DOHH2 (cell line): Measurements from ENCODE around the gene ADAMTS3.

Source experiments
- H3F3A ChIP-seq: fragments of 200-600 bp; sonication (generic), shearing (Covaris generic); 2 replicates; pipeline ENCODE4 v1.6.0; 2016; ENCODE audit warnings: antibody characterized with exemption, mild to moderate bottlenecking; ENCODE audit not compliant: control insufficient read depth, insufficient read depth
- H3K27ac ChIP-seq: fragments of 200-600 bp; sonication (generic); 2 replicates; pipeline ENCODE4 v1.5.1; 2014; ENCODE audit warnings: low read depth, mild to moderate bottlenecking, low read length, moderate library complexity
- H3K27me3 ChIP-seq: fragments of 200-600 bp; sonication (generic); 2 replicates; pipeline ENCODE4 v1.6.1; 2014; ENCODE audit warnings: mild to moderate bottlenecking, low read length, mixed read lengths; ENCODE audit not compliant: control insufficient read depth
- H3K36me3 ChIP-seq: fragments of 200-600 bp; sonication (generic); 2 replicates; pipeline ENCODE4 v1.6.1; 2014; ENCODE audit warnings: mild to moderate bottlenecking, low read length, moderate library complexity, mixed read lengths; ENCODE audit not compliant: control insufficient read depth
- H3K4me1 ChIP-seq: fragments of 200-600 bp; sonication (generic); 2 replicates; pipeline ENCODE4 v1.6.1; 2014; ENCODE audit warnings: mild to moderate bottlenecking, low read length, mixed read lengths; ENCODE audit not compliant: control insufficient read depth
- H3K4me2 ChIP-seq: fragments of 200-600 bp; sonication (generic); 2 replicates; pipeline ENCODE4 v1.6.0; 2014; ENCODE audit warnings: mild to moderate bottlenecking, low read length, moderate library complexity
- H3K4me3 ChIP-seq: fragments of 200-600 bp; sonication (generic); 2 replicates; pipeline ENCODE4 v1.5.1; 2014; ENCODE audit warnings: mild to moderate bottlenecking, low read length, mixed read lengths
- H3K79me2 ChIP-seq: fragments of 200-600 bp; sonication (generic); 2 replicates; pipeline ENCODE4 v1.6.1; 2014; ENCODE audit warnings: mild to moderate bottlenecking, low read length, mixed read lengths; ENCODE audit not compliant: control insufficient read depth
- H3K9me2 ChIP-seq: fragments of 200-600 bp; sonication (generic); replicated peaks from 2 replicates; pipeline ENCODE4 v1.6.1; 2014; ENCODE audit warnings: mild to moderate bottlenecking, low read length, mixed read lengths; ENCODE audit not compliant: control insufficient read depth
- H3K9me3 ChIP-seq: fragments of 200-600 bp; sonication (generic); 2 replicates; pipeline ENCODE4 v1.6.1; 2014; ENCODE audit warnings: antibody characterized with exemption, low read length, mixed read lengths; ENCODE audit not compliant: control insufficient read depth, insufficient read depth
- H4K20me1 ChIP-seq: fragments of 200-600 bp; sonication (generic); 2 replicates; pipeline ENCODE4 v1.6.0; 2014; ENCODE audit warnings: low read depth, mild to moderate bottlenecking, antibody characterized with exemption, low read length, moderate library complexity; ENCODE audit not compliant: control insufficient read depth, insufficient read depth
- EZH2phosphoT487 ChIP-seq: fragments of 200-600 bp; sonication (generic); IDR thresholded peaks from 2 replicates; pipeline ENCODE4 v1.6.1; 2017; ENCODE audit warnings: borderline replicate concordance, mild to moderate bottlenecking, antibody characterized with exemption, low read length, moderate library complexity, mixed read lengths
- TF ChIP-seq, protein P1 (sequence below): fragments of 200-600 bp; sonication (generic); IDR thresholded peaks from one replicate; pipeline ENCODE4 v1.5.1; 2014; ENCODE audit warnings: antibody characterized with exemption, mild to moderate bottlenecking, low read depth, low read length; ENCODE audit not compliant: poor library complexity, severe bottlenecking

Gene ADAMTS3

DNA sequence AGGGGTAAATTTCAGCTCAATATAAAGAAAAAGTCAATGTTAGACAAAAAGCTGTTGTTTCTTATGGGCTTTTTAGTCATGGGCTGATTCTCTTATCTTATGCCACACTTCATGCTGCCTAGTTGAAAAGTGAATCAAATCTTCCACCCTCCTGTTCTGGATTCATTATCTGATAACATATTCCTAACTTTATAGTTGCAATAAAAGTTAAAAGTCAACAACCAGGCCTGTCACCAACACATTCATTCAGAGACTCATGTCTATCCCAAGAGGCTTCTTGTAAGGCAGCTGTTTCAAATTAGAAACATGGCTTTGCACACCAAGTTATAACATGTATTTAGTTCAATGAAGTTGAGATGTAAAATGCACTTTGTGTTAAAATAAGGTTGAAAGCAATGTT, 243.8 kb downstream of the ADAMTS3 start:
- no peak for TF ChIP-seq EZH2phosphoT487
- TF ChIP-seq, protein P1, sequence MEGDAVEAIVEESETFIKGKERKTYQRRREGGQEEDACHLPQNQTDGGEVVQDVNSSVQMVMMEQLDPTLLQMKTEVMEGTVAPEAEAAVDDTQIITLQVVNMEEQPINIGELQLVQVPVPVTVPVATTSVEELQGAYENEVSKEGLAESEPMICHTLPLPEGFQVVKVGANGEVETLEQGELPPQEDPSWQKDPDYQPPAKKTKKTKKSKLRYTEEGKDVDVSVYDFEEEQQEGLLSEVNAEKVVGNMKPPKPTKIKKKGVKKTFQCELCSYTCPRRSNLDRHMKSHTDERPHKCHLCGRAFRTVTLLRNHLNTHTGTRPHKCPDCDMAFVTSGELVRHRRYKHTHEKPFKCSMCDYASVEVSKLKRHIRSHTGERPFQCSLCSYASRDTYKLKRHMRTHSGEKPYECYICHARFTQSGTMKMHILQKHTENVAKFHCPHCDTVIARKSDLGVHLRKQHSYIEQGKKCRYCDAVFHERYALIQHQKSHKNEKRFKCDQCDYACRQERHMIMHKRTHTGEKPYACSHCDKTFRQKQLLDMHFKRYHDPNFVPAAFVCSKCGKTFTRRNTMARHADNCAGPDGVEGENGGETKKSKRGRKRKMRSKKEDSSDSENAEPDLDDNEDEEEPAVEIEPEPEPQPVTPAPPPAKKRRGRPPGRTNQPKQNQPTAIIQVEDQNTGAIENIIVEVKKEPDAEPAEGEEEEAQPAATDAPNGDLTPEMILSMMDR: no peak
- no peak overlapping the region for H3K4me3 ChIP-seq

DNA sequence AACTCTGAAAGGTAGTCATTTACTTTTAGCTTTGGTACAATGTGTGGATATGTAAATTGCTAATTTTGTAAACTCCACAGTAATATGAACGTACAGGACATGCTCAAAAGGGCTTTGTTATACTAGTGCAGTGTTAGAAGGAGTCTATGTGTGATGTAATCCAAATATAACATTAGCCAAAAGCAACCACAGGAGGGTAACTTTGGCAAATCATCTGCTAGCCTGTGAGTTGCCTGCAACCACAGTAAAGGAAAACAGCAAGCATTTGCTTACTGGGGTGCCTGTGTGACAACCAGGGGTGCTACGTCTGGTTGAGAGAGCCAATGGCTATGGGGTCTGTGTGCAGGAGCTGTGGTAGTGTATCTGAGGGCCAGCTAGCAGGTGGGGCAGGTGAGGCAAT, 245.8 kb downstream of the ADAMTS3 start:
- Histone ChIP-seq H3K79me2 (no peaks in the 10 kb centered on the region), H3K4me2 (no peak overlapping the region), H3K4me3 (no peak overlapping the region), H3K9me3 (no peaks in the 10 kb centered on the region), H3K9me2 (no peaks in the 10 kb centered on the region), H3K36me3 (no peaks in the 10 kb centered on the region), H4K20me1 (no peaks in the 10 kb centered on the region), H3K4me1 (no peaks in the 10 kb centered on the region), H3K27me3 (peaks cover 3% of the 10 kb centered on the region; the same call in 1 of the 2 replicates), H3K27ac (no peak overlapping the region), H3F3A (no peaks in the 10 kb centered on the region)
- no peak for TF ChIP-seq EZH2phosphoT487
- TF ChIP-seq, protein P1: no peak

More for the DNA sequence above, 243.8 kb downstream of the ADAMTS3 start:
- Histone ChIP-seq H4K20me1 (no peaks in the 10 kb centered on the region), H3K36me3 (no peaks in the 10 kb centered on the region), H3K9me3 (no peaks in the 10 kb centered on the region), H3K27ac (no peak overlapping the region), H3K79me2 (no peaks in the 10 kb centered on the region), H3K9me2 (no peaks in the 10 kb centered on the region), H3F3A (no peaks in the 10 kb centered on the region), H3K27me3 (peaks cover 3% of the 10 kb centered on the region; the same call in 1 of the 2 replicates), H3K4me2 (no peak overlapping the region), H3K4me1 (no peaks in the 10 kb centered on the region)

DNA sequence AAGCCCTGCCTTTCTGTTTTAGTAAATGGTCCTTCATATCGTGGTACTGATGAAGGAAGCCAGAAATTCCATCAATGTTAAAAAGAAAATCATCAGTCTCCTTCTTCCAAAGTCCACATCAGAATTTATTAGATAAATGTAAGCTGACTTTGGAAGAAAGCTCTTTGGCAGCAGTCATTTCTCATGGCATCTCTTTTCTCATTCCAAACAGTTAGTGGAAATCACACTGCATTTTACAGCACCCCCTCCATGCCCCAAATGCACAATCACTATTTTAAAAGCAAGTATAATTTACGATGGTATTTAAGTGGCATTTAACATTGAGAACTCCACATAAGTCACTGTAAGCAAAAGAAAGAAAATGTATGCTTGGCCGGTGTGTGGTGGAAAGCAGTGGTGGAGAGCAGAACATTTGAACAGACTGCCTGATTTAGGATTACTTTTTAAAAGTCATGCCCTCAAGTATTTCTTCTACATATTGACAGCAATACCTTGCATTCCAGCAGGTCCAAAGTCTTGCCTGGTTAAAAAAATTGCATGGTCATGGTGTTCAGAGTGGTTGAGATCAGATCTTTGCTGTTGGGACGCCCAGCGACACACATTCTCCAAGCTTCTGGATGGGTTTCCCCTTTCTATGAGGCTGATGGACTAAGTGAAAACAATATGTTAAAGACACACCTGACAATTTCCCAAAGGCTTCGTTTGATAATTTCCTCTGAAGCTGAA, 248.6 kb downstream of the ADAMTS3 start:
- H3K27me3 ChIP-seq: peaks cover 3% of the 10 kb centered on the region; the same call in 1 of the 2 replicates
- no peak overlapping the region for H3K4me2 ChIP-seq
- H3K9me3 ChIP-seq: no peaks in the 10 kb centered on the region
- H3K79me2 ChIP-seq: no peaks in the 10 kb centered on the region
- no peaks in the 10 kb centered on the region for H3K4me1 ChIP-seq
- H4K20me1 ChIP-seq: no peaks in the 10 kb centered on the region
- no peaks in the 10 kb centered on the region for H3K9me2 ChIP-seq
- no peaks in the 10 kb centered on the region for H3K36me3 ChIP-seq
- no peak overlapping the region for H3K4me3 ChIP-seq
- no peak for TF ChIP-seq EZH2phosphoT487
- TF ChIP-seq, protein P1: no peak
- H3F3A ChIP-seq: no peaks in the 10 kb centered on the region
- no peak overlapping the region for H3K27ac ChIP-seq
